ENCODE data around the gene TSPAN10. TPM values are rescaled to one million over a fixed set of nuclear protein-coding genes. Genes with fewer than 3 reads are reported as not detected.

TSPAN10 gene
- total and polyA plus RNA-seq, 2 of the 8 experiments (the other 6 are each of a cell fraction or from before 2014, with no cell fraction given): 0.99 to 1.1 TPM

- no peak overlapping the region for H2AFZ ChIP-seq (ENCODE audit: low read length)
- no peak overlapping the region for H3K4ac ChIP-seq (replicated peaks; ENCODE audit: insufficient read length, low read depth, low read length)
- H3K79me2 ChIP-seq (ENCODE audit: control insufficient read depth in 1 of 2, insufficient read depth in 2 of 2, low read length in 2 of 2): peaks cover 0 to 12% of the 10 kb centered on the region in 2 experiments; a peak in 2 of 4 replicates
- H3K23me2 ChIP-seq (ENCODE audit: low read depth, low read length): no peaks in the 10 kb centered on the region
- no peaks in the 10 kb centered on the region for H3K27me3 ChIP-seq (replicated peaks in 1 of 4; ENCODE audit: control insufficient read depth in 3 of 4, extremely low read depth in 1 of 4, insufficient read depth in 3 of 4, low read length in 3 of 4)
- peaks cover 4 to 56% (median 28%) of the 10 kb centered on the region in 4 experiments; a peak in 6 of 8 replicates for H3K36me3 ChIP-seq (ENCODE audit: control insufficient read depth in 2 of 4, insufficient read depth in 4 of 4, low read length in 3 of 4)
- no peak overlapping the region for H4K8ac ChIP-seq (ENCODE audit: extremely low read depth, insufficient read depth, low read length)
- DNase-seq (ENCODE audit: low read depth in 1 of 2, low spot score in 2 of 2) (no peak), FAIRE-seq (no peak)
- no peak overlapping the region for H4K91ac ChIP-seq (replicated peaks; ENCODE audit: insufficient read length, low read length)
- no peak overlapping the region for H3K4me2 ChIP-seq (ENCODE audit: insufficient read depth in 1 of 2, low read depth in 2 of 2, low read length in 2 of 2)
- no peak overlapping the region for H2BK15ac ChIP-seq (ENCODE audit: low read length)
- 94% methylated on average over 18 of the region's 18 CpGs; no CpG with 5 or more reads in 1 of the 2 experiments for WGBS, 2 experiments (ENCODE audit: extremely low coverage in 1 of 2, insufficient coverage in 1 of 2, insufficient read length in 1 of 2, insufficient replicate concordance in 2 of 2, low coverage in 1 of 2, low lambda C conversion rate in 2 of 2, missing lambda C conversion rate in 1 of 2)
- no peak overlapping the region for H2BK12ac ChIP-seq (ENCODE audit: low read depth, low read length)
- H3K27ac ChIP-seq (ENCODE audit: low read depth, low read length): no peak overlapping the region
- H4K5ac ChIP-seq (ENCODE audit: insufficient read length, low read depth, low read length): no peak overlapping the region
- no peak overlapping the region for H3K18ac ChIP-seq (ENCODE audit: extremely low read depth, low read length)
- no peaks in the 10 kb centered on the region for H3K9me3 ChIP-seq (ENCODE audit: insufficient read depth in 2 of 2, low read depth in 1 of 2, low read length in 1 of 2)
- peaks cover 0 to 25% of the 10 kb centered on the region in 2 experiments for H4K20me1 ChIP-seq (replicated peaks in 1 of 2; ENCODE audit: control insufficient read depth in 1 of 2, insufficient read depth in 2 of 2, low read length in 2 of 2)
- H3K23ac ChIP-seq (ENCODE audit: insufficient read length): no peak overlapping the region
- H3K56ac ChIP-seq (replicated peaks; ENCODE audit: insufficient read length, low read depth, low read length): no peak overlapping the region
- CTCF ChIA-PET (ENCODE audit: partially characterized antibody): interaction anchor here (1.0 to 1.4 kb wide), 3 partner anchors 11 to 19 kb away, joined by 3 to 4 read pairs (median 3); no protein-coding TSS in a partner anchor
- POLR2A ChIA-PET (ENCODE audit: partially characterized antibody): interaction anchor here (0.7 to 28.4 kb wide), 4 partner anchors 8 to 22 kb away, joined by 3 to 436 read pairs (median 52); partner anchors contain the start of genes ARL16, HGS, MRPL12 and SLC25A10
- no peak overlapping the region for H2AK5ac ChIP-seq (ENCODE audit: low read depth, low read length)
- H3K79me1 ChIP-seq (ENCODE audit: low read depth, low read length): peaks cover 5% of the 10 kb centered on the region
- H3K9ac ChIP-seq (replicated peaks in 1 of 4; ENCODE audit: extremely low read depth in 1 of 4, low read depth in 3 of 4, low read length in 3 of 4): no peak overlapping the region
- peaks cover 0 to 2% (median under 1%) of the 10 kb centered on the region in 4 experiments; a peak in 2 of 7 replicates for H3K4me1 ChIP-seq (replicated peaks in 1 of 4; ENCODE audit: control insufficient read depth in 3 of 4, insufficient read depth in 4 of 4, low read length in 3 of 4)
- H3K14ac ChIP-seq (ENCODE audit: insufficient read length): no peak overlapping the region
- H2BK20ac ChIP-seq (ENCODE audit: low read length): no peak overlapping the region
- H3K4me3 ChIP-seq (ENCODE audit: extremely low read depth in 1 of 4, insufficient read depth in 2 of 4, low read depth in 3 of 4, low read length in 4 of 4): no peak overlapping the region
- H2BK120ac ChIP-seq (replicated peaks; ENCODE audit: low read depth, low read length): no peak overlapping the region
- no peak overlapping the region for H2BK5ac ChIP-seq (ENCODE audit: low read depth, low read length)
- no peak for TF ChIP-seq MAFK (IDR thresholded peaks at IDR 0.05; ENCODE audit: low read depth, low read length)
- no peak for TF ChIP-seq SRF (IDR thresholded peaks at IDR 0.05; ENCODE audit: low read depth, low read length)
- TF ChIP-seq SIN3A (conservative IDR thresholded peaks at IDR 0.05 in 1 of 2, IDR thresholded peaks at IDR 0.05 in 1 of 2; ENCODE audit: low read depth in 1 of 2, low read length in 2 of 2): no peak
- TF ChIP-seq SIX5 (IDR thresholded peaks at IDR 0.05; ENCODE audit: low read depth, low read length): no peak
- TF ChIP-seq ZNF274 (IDR thresholded peaks at IDR 0.05; ENCODE audit: borderline replicate concordance, extremely low read depth, low read length): no peak
- no peak for TF ChIP-seq TCF12 (IDR thresholded peaks at IDR 0.05; ENCODE audit: low read depth, low read length)
- TF ChIP-seq NRF1 (IDR thresholded peaks at IDR 0.05; ENCODE audit: low read depth, low read length): no peak
- no peak for TF ChIP-seq GTF2F1 (IDR thresholded peaks at IDR 0.05; ENCODE audit: borderline replicate concordance, low read depth, low read length)
- no peak for TF ChIP-seq ATF2 (IDR thresholded peaks at IDR 0.05; ENCODE audit: low read length)
- TF ChIP-seq TEAD4 (IDR thresholded peaks at IDR 0.05; ENCODE audit: low read depth, low read length): no peak
- TF ChIP-seq ATF3 (IDR thresholded peaks at IDR 0.05; ENCODE audit: insufficient read depth, low read depth, low read length): no peak
- TF ChIP-seq BACH1 (IDR thresholded peaks at IDR 0.05; ENCODE audit: low read length): no peak
These were observed 53.1 kb downstream of the TSPAN10 start for GRCh38 chr17:81690066-81690465.

All from H1 (cell line).